HL-60 (cell line): ENCODE measurements around the gene ATP10B.

Experiments used
- DNase-seq, 2 experiments: peaks; one replicate each; pipeline ENCODE4 v3.0.0-alpha.2; 2010 to 2020; ENCODE audit warnings: low read depth in 1 of 2, low spot score in 1 of 2
- H3K27ac ChIP-seq: fragments of 250-450 bp; sonication (Bioruptor Pico); replicated peaks from 2 replicates; pipeline ENCODE4 v1.5.1; 2020; ENCODE audit warnings: mild to moderate bottlenecking, moderate library complexity
- H3K27me3 ChIP-seq: fragments of 250-450 bp; sonication (Bioruptor Pico); 2 replicates; pipeline ENCODE4 v1.5.1; 2021; ENCODE audit warnings: mild to moderate bottlenecking, moderate library complexity; ENCODE audit not compliant: insufficient read depth, poor library complexity, severe bottlenecking
- H3K4me3 ChIP-seq: replicated peaks from 2 replicates; pipeline ENCODE4 v1.5.1; 2011; ENCODE audit warnings: mild to moderate bottlenecking, control low read depth, low read length; ENCODE audit not compliant: insufficient read depth
- CTCF ChIP-seq: IDR thresholded peaks from one replicate; pipeline ENCODE4 v1.5.1; 2011; ENCODE audit warnings: low read length, control low read depth, inconsistent platforms; ENCODE audit not compliant: insufficient read depth
- GABPA ChIP-seq: IDR thresholded peaks from 2 replicates; pipeline ENCODE4 v1.6.1; 2012; ENCODE audit warnings: low read depth
- POLR2AphosphoS5 ChIP-seq: IDR thresholded peaks from 2 replicates; pipeline ENCODE4 v1.6.1; 2012; ENCODE audit warnings: low read depth
- SPI1 ChIP-seq: IDR thresholded peaks from 2 replicates; pipeline ENCODE4 v1.6.1; 2012; ENCODE audit warnings: low read depth, mild to moderate bottlenecking, borderline replicate concordance
- TF ChIP-seq, protein P1 (sequence below): IDR thresholded peaks from 2 replicates; pipeline ENCODE4 v1.6.1; 2012; ENCODE audit warnings: low read depth; ENCODE audit not compliant: insufficient replicate concordance

Gene ATP10B

DNA sequence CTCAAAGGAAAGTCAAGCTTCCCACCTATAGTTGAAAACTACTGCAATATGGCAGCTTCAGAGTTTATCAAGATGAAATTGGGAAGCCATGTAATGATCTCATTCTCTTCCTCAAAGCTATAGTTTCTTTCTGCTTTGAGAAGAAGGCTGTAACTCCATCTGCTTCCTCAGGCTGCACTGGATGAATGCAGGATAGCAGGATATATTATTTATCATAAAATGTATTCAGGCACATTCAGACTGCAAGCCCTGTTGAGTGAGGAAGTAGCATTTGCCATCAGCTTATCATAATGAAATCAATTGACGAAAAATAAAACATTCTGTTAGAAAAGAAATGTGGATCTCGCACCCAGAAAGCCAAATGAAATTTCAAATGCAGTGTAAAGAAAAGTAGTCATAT is 560 bp downstream of the ATP10B start:
- TF ChIP-seq POLR2AphosphoS5, result no peak
- TF ChIP-seq, protein P1, sequence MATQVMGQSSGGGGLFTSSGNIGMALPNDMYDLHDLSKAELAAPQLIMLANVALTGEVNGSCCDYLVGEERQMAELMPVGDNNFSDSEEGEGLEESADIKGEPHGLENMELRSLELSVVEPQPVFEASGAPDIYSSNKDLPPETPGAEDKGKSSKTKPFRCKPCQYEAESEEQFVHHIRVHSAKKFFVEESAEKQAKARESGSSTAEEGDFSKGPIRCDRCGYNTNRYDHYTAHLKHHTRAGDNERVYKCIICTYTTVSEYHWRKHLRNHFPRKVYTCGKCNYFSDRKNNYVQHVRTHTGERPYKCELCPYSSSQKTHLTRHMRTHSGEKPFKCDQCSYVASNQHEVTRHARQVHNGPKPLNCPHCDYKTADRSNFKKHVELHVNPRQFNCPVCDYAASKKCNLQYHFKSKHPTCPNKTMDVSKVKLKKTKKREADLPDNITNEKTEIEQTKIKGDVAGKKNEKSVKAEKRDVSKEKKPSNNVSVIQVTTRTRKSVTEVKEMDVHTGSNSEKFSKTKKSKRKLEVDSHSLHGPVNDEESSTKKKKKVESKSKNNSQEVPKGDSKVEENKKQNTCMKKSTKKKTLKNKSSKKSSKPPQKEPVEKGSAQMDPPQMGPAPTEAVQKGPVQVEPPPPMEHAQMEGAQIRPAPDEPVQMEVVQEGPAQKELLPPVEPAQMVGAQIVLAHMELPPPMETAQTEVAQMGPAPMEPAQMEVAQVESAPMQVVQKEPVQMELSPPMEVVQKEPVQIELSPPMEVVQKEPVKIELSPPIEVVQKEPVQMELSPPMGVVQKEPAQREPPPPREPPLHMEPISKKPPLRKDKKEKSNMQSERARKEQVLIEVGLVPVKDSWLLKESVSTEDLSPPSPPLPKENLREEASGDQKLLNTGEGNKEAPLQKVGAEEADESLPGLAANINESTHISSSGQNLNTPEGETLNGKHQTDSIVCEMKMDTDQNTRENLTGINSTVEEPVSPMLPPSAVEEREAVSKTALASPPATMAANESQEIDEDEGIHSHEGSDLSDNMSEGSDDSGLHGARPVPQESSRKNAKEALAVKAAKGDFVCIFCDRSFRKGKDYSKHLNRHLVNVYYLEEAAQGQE, result no peak
- no peak for TF ChIP-seq GABPA
- no peak for TF ChIP-seq CTCF
- TF ChIP-seq SPI1, result no peak
- no peak for DNase-seq
- H3K27ac ChIP-seq, result no peak overlapping the region
- H3K4me3 ChIP-seq, result no peak overlapping the region
- no peaks in the 10 kb centered on the region for H3K27me3 ChIP-seq

GRCh38 chr5:160850421-160850820 is 1.6 kb downstream of the ATP10B start:
- no peaks in the 10 kb centered on the region for H3K27me3 ChIP-seq
- no peak for DNase-seq
- H3K27ac ChIP-seq, result no peak overlapping the region
- no peak for TF ChIP-seq POLR2AphosphoS5
- H3K4me3 ChIP-seq, result no peak overlapping the region

- Histone ChIP-seq H3K4me3 (no peak overlapping the region), H3K27me3 (no peaks in the 10 kb centered on the region), H3K27ac (no peak overlapping the region)
- TF ChIP-seq, protein P1, result no peak
- no peak for TF ChIP-seq GABPA
- TF ChIP-seq CTCF, result no peak
- no peak for TF ChIP-seq POLR2AphosphoS5
- TF ChIP-seq SPI1, result no peak
- no peak for DNase-seq
Observed at GRCh38 chr5:160847526-160848085, 4.4 kb downstream of the ATP10B start.

DNA sequence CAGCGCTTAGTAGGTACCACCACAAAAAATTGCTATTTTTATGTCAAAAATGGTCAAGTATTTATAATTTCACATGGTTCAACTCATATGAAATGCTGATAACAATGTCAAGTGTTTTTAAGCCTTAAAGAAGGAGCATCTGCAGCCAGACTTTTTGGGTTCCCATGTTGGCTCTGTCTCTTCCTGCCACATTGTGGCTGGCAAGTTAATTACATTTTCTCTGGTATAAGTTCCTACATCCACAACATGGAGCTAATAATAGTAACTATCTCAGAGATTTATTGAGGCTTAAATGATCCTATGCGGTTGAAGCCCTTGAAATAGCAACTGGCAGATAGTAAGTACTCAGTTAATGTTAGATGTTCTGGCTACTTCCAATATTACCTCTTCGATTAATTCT is 5.4 kb downstream of the ATP10B start:
- Histone ChIP-seq H3K4me3 (no peak overlapping the region), H3K27ac (no peak overlapping the region), H3K27me3 (no peaks in the 10 kb centered on the region)
- TF ChIP-seq, protein P1, result no peak
- no peak for TF ChIP-seq CTCF
- TF ChIP-seq POLR2AphosphoS5, result no peak
- TF ChIP-seq GABPA, result no peak
- no peak for TF ChIP-seq SPI1
- DNase-seq, result no peak
